Spleen (tissue), 7 donors: ENCODE measurements around the gene KLHDC4.

ENCODE experiments used
- POLR2A ChIP-seq, 3 donors: fragments of 450-650 bp; IDR thresholded peaks; one replicate each; pipeline ENCODE4 v1.5.1; 2017; ENCODE audit warnings: antibody characterized with exemption in 3 of 3, mild to moderate bottlenecking in 1 of 3
- TF ChIP-seq, protein P1 (sequence below), 11 experiments: fragments of 200-600 bp in 7 of 11; fragments of 450-650 bp in 4 of 11; sonication (generic) in 4 of 11; IDR thresholded peaks in 8 of 11; conservative IDR thresholded peaks in 3 of 11; 1 replicate in 7 of 11; 2 replicates in 4 of 11; pipeline versions ENCODE4 v1.4.0 to v1.8.0; 2016 to 2021; ENCODE audit warnings: antibody characterized with exemption in 11 of 11, inconsistent platforms in 4 of 11, mild to moderate bottlenecking in 1 of 11
- donor health status: DM: no; HTN: no; CAD: no; lungs with moderate emphysema.
- donor health status: DM: no; HTN: no; CAD: no.
- donor health status: DM: no; HTN: no; CAD: no.

DNA sequence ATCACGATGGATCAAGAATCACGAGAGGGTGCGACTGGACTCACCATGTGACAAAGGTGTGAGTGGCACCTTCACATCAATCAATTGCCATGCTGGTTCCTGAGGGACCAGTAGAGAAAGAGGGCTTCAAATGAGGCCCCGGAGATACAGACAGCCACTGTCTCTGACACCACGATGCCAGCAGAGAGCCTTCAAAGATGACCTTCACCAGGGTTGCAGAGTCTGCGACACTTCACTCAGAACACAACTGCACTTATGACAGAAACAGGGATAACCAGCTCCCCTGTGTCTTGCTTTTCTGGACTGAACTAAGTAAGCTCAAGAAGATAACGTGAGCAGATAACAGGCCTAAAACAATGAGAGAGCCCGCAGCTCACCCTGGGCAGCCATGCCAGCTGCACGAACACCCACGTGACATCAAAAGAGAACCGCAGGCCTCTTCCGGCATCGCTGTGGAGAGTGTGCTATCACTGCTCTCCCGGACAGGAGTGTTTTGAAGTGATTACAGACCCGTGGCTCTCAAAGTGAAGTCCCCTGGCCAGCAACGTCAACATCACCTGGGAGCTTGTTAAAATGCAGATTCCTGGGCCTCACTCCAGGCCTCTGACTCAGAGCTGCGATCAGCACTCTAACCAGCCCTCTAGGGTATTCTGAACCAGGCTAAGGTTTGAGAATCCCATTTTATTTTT is 36.4 kb downstream of the KLHDC4 start:
- TF ChIP-seq, protein P1, sequence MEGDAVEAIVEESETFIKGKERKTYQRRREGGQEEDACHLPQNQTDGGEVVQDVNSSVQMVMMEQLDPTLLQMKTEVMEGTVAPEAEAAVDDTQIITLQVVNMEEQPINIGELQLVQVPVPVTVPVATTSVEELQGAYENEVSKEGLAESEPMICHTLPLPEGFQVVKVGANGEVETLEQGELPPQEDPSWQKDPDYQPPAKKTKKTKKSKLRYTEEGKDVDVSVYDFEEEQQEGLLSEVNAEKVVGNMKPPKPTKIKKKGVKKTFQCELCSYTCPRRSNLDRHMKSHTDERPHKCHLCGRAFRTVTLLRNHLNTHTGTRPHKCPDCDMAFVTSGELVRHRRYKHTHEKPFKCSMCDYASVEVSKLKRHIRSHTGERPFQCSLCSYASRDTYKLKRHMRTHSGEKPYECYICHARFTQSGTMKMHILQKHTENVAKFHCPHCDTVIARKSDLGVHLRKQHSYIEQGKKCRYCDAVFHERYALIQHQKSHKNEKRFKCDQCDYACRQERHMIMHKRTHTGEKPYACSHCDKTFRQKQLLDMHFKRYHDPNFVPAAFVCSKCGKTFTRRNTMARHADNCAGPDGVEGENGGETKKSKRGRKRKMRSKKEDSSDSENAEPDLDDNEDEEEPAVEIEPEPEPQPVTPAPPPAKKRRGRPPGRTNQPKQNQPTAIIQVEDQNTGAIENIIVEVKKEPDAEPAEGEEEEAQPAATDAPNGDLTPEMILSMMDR (IDR thresholded peaks at IDR 0.05 in 8 of 11, conservative IDR thresholded peaks at IDR 0.05 in 3 of 11), result no peak
- TF ChIP-seq POLR2A (IDR thresholded peaks at IDR 0.05), result no peak
